Neural cell (in vitro differentiated cells): ENCODE results near the gene ZNF644.

Experiments
- SMC3 ChIP-seq: fragments of 450-650 bp; conservative IDR thresholded peaks from 2 replicates; pipeline ENCODE4 v1.6.1; 2014; ENCODE audit warnings: antibody characterized with exemption, mild to moderate bottlenecking, moderate library complexity; ENCODE audit not compliant: poor library complexity
- TF ChIP-seq, protein P1 (sequence below): fragments of 450-650 bp; IDR thresholded peaks from 2 replicates; pipeline ENCODE4 v1.5.1; 2014; ENCODE audit warnings: antibody characterized with exemption, mild to moderate bottlenecking, moderate library complexity; ENCODE audit not compliant: poor library complexity, severe bottlenecking

DNA sequence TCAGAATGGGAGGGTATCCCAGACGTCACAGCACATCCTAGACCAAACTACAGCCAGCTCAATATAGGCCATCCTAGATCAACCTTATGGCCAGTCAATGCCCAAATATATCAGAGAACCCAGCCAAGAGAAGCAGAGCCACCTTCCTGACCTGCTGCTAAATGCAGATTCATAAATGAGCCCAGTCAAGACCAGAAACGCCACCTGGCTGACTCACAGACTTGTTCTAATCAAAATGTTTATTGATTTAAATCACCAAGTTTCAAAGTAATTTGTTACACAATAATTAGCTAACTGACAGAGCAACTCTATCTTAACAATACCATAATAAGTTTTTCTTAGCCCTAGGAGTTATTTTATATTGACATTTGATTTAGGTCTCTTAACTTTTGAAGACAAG is 28.6 kb downstream of the ZNF644 start:
- TF ChIP-seq, protein P1, sequence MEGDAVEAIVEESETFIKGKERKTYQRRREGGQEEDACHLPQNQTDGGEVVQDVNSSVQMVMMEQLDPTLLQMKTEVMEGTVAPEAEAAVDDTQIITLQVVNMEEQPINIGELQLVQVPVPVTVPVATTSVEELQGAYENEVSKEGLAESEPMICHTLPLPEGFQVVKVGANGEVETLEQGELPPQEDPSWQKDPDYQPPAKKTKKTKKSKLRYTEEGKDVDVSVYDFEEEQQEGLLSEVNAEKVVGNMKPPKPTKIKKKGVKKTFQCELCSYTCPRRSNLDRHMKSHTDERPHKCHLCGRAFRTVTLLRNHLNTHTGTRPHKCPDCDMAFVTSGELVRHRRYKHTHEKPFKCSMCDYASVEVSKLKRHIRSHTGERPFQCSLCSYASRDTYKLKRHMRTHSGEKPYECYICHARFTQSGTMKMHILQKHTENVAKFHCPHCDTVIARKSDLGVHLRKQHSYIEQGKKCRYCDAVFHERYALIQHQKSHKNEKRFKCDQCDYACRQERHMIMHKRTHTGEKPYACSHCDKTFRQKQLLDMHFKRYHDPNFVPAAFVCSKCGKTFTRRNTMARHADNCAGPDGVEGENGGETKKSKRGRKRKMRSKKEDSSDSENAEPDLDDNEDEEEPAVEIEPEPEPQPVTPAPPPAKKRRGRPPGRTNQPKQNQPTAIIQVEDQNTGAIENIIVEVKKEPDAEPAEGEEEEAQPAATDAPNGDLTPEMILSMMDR: no peak
- TF ChIP-seq SMC3: no peak
